PC-3 (cell line): Measurements from ENCODE around the gene SEMA4A.

ENCODE experiments used
- CTCF ChIP-seq: fragments of 300-600 bp; sonication (generic); conservative IDR thresholded peaks from 2 replicates; pipeline ENCODE4 v1.5.1; 2017; ENCODE audit warnings: antibody characterized with exemption, low read depth, mild to moderate bottlenecking, low read length
- EZH2 ChIP-seq: fragments of 300-600 bp; sonication (generic); IDR thresholded peaks from one replicate; pipeline ENCODE4 v1.6.1; 2017; ENCODE audit warnings: antibody characterized with exemption, mild to moderate bottlenecking, low read length; ENCODE audit not compliant: unreplicated experiment

- no peak for TF ChIP-seq CTCF
- no peak for TF ChIP-seq EZH2
Observed at GRCh38 chr1:156113282-156113950, 40.0 kb upstream of the SEMA4A start.
